ENCODE measurements around the gene FTSJ1. TPM values are rescaled to one million over a fixed set of nuclear protein-coding genes. Genes with fewer than 3 reads are reported as not detected.
"Not testable (repeated sequence)": the region's sequence is repeated elsewhere in the genome, so short reads cannot be mapped to it uniquely, and the experiment has no call there.

FTSJ1 gene
- total and polyA plus RNA-seq, 3 donors from 2014 or later: 38.0 to 50.9 (median 46.4) TPM

DNA sequence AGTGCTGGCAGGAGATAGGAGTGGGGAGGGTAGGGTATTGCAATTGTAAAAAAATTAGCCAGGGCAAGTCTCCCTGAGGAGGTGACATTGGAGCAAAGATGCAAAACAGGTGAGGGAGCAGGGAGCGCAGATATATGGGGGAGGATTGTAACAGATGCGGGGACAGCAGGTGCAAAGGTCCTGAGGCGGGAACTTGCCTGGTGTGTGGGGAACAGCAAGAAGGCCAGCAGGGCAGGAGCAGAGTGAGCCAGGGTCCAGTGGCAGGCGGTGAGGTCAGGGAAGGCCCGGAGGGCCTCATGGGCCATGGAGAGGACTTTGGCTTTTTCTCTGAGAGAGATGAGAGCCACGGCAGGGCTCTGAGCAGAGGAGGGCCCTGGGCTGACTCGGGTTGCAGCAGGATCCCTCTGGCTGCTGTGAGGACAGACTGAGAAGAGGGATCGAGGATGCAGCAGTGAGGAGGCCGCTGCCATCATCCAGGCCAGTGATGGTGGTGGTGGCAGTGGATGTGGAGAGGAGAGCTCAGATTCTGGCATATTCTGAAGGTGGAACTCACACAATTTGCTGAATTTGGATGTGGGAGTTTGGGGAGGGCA lies 39.0 kb downstream of the FTSJ1 start:
- Histone ChIP-seq H3K9me3 (no peaks in the 10 kb centered on the region), H3K27ac (no peak overlapping the region), H3K4me3 (no peak overlapping the region), H3K4me1 (no peaks in the 10 kb centered on the region), H3K36me3 (ENCODE audit: low read depth, missing control alignments) (no peaks in the 10 kb centered on the region), H3K27me3 (no peaks in the 10 kb centered on the region)
- WGBS, 2 donors: 94 to 98% methylated on average over 8 to 9 of the region's 9 CpGs
- intact Hi-C loops (cut with DNase I; ENCODE audit: low total_unique reads): no loop called here
- no peak for DNase-seq
- no peak for TF ChIP-seq POLR2A (IDR thresholded peaks at IDR 0.05)
- TF ChIP-seq, protein P1, sequence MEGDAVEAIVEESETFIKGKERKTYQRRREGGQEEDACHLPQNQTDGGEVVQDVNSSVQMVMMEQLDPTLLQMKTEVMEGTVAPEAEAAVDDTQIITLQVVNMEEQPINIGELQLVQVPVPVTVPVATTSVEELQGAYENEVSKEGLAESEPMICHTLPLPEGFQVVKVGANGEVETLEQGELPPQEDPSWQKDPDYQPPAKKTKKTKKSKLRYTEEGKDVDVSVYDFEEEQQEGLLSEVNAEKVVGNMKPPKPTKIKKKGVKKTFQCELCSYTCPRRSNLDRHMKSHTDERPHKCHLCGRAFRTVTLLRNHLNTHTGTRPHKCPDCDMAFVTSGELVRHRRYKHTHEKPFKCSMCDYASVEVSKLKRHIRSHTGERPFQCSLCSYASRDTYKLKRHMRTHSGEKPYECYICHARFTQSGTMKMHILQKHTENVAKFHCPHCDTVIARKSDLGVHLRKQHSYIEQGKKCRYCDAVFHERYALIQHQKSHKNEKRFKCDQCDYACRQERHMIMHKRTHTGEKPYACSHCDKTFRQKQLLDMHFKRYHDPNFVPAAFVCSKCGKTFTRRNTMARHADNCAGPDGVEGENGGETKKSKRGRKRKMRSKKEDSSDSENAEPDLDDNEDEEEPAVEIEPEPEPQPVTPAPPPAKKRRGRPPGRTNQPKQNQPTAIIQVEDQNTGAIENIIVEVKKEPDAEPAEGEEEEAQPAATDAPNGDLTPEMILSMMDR (IDR thresholded peaks at IDR 0.05): no peak

DNA sequence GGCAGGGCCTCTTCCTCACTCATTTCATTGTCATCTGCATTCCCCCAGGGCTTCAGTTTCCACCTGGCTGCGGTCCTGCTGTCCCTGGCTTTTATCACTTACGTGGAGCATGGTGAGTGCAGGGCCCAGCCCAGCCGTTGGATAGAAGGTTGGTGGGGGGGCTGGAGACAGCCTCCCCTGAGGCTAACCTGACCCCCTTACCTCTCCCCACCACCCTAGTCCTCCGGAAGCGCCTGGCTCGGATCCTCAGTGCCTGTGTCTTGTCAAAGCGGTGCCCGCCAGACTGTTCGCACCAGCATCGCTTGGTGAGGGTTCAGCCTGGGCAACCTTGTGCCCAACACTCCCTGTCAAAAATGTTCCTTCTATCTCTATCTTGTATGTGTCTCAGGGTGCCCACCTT lies 39.8 kb downstream of the FTSJ1 start:
- 95% methylated on average over 6 of the region's 10 CpGs; no CpG with 5 or more reads in 1 of the 2 donors for WGBS, 2 donors

DNA sequence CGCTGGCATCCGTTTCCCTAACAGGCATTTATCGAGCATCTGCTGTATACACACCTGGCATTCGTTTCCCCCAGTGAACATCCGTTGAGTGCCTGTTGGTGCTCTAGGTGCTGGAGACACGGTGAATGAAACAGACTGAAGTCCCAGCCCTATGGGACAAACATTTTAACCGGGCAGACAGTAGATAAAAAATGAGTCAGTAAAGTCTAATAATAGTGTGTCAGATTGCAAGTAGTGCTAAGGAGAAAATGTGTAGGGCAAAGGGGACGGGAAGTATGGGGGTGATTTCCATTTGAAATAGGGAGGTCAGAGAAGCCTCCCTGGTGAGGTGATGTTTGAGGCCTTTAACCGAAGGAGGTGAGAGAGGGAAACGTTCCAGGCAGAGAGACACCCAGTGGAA lies 40.3 kb downstream of the FTSJ1 start:
- no peak for TF ChIP-seq POLR2A (IDR thresholded peaks at IDR 0.05)
- TF ChIP-seq, protein P1 (IDR thresholded peaks at IDR 0.05): no peak
- DNase-seq: no peak
- no peaks in the 10 kb centered on the region for H3K4me1 ChIP-seq
- no peaks in the 10 kb centered on the region for H3K27me3 ChIP-seq
- 85 to 86% methylated on average over 10 of the region's 10 CpGs for WGBS, 2 donors
- H3K36me3 ChIP-seq (ENCODE audit: low read depth, missing control alignments): no peaks in the 10 kb centered on the region
- no peak overlapping the region for H3K27ac ChIP-seq
- intact Hi-C loops (cut with DNase I; ENCODE audit: low total_unique reads): no loop called here
- no peak overlapping the region for H3K4me3 ChIP-seq
- no peaks in the 10 kb centered on the region for H3K9me3 ChIP-seq

More for the DNA sequence above, 39.8 kb downstream of the FTSJ1 start:
- H3K27me3 ChIP-seq: no peaks in the 10 kb centered on the region
- H3K27ac ChIP-seq: no peak overlapping the region
- H3K4me1 ChIP-seq: no peaks in the 10 kb centered on the region
- TF ChIP-seq, protein P1 (IDR thresholded peaks at IDR 0.05): no peak
- TF ChIP-seq POLR2A (IDR thresholded peaks at IDR 0.05): no peak
- no peaks in the 10 kb centered on the region for H3K9me3 ChIP-seq
- no peak overlapping the region for H3K4me3 ChIP-seq
- H3K36me3 ChIP-seq (ENCODE audit: low read depth, missing control alignments): no peaks in the 10 kb centered on the region
- DNase-seq: no peak
- intact Hi-C loops (cut with DNase I; ENCODE audit: low total_unique reads): no loop called here

DNA sequence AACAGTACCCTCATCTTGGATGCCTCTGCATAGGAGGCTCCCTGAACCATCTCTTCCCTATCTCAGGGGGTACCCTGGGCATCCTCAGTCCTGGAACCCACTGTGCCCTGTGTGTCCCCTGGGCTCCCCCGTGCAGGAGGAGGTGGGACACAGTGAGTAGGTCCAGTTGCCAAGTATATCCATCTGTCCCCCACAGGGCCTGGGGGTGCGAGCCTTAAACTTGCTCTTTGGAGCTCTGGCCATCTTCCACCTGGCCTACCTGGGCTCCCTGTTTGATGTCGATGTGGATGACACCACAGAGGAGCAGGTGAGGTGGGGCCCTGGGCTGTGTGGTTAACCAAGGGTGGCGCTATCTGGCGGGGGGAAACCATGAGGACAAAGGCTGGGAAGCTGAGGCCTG lies 41.0 kb downstream of the FTSJ1 start:
- no peak overlapping the region for H3K4me3 ChIP-seq
- H3K36me3 ChIP-seq (ENCODE audit: low read depth, missing control alignments): no peaks in the 10 kb centered on the region
- 90 to 97% methylated on average over 2 to 4 of the region's 5 CpGs for WGBS, 2 donors
- no peaks in the 10 kb centered on the region for H3K9me3 ChIP-seq
- intact Hi-C loops (cut with DNase I; ENCODE audit: low total_unique reads): no loop called here
- no peak overlapping the region for H3K27ac ChIP-seq
- no peak for TF ChIP-seq POLR2A (IDR thresholded peaks at IDR 0.05)
- TF ChIP-seq, protein P1 (IDR thresholded peaks at IDR 0.05): no peak
- no peaks in the 10 kb centered on the region for H3K27me3 ChIP-seq
- H3K4me1 ChIP-seq: no peaks in the 10 kb centered on the region
- no peak for DNase-seq

DNA sequence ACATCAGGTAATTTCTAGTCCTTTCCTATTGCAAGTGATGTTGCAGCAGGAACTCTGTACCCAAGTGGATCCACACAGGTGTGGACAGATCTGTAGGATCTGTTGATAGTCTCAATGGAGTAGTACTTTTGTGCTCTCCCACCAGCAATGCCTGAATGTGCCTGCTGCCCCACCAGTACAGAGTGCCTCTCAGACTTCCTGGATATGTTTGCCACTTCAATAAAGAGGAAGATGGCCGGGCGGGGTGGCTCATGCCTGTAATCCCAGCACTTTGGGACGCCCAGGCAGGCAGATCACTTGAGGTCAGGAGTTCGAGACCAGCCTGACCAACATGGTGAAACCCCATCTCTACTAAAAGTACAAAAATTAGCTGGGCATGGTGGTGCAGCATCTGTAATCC lies 43.5 kb downstream of the FTSJ1 start:
- 100% methylated on average over 1 of the region's 4 CpGs; no CpG with 5 or more reads in 1 of the 2 donors for WGBS, 2 donors
- H3K27ac ChIP-seq; intact Hi-C loops (cut with DNase I; ENCODE audit: low total_unique reads): not testable (repeated sequence)

More for the DNA sequence above, 43.5 kb downstream of the FTSJ1 start:
- not testable (repeated sequence) for DNase-seq; H3K4me3 ChIP-seq; H3K4me1 ChIP-seq; H3K9me3 ChIP-seq; H3K36me3 ChIP-seq (ENCODE audit: low read depth, missing control alignments); H3K27me3 ChIP-seq
